H1 (cell line): ENCODE measurements around the gene DYSF. TPM values are rescaled to one million over a fixed set of nuclear protein-coding genes. Genes with fewer than 3 reads are reported as not detected.
A peak's percentile ranks its signal among the peaks of the same experiment; 100 is the strongest.

Experiments
- CTCF ChIA-PET: fragments of 300-600 bp; sonication (Branson Sonifier 250); formaldehyde crosslinking; loops from one replicate; lab custom pipeline; 2021; ENCODE audit not compliant: partially characterized antibody; lab: Charles Lee
- POLR2A ChIA-PET: fragments of 300-600 bp; sonication (Branson Sonifier 250); formaldehyde crosslinking; loops from one replicate; lab custom pipeline; 2021; ENCODE audit warnings: inconsistent platforms; ENCODE audit not compliant: partially characterized antibody; lab: Charles Lee
- DNase-seq, 2 experiments: peaks; one replicate each; pipeline versions ENCODE4 v3.0.0 to v3.0.0-alpha.2; 2010 to 2022; ENCODE audit warnings: low spot score in 2 of 2, low read depth in 1 of 2, mixed read lengths in 1 of 2
- FAIRE-seq: peaks from 2 replicates; lab custom pipeline; 2011; peaks lifted over from hg19 to GRCh38; lab: Jason Lieb, UNC
- H2AFZ ChIP-seq: 2 replicates; pipeline ENCODE4 v1.8.1; 2012; ENCODE audit warnings: low read length, inconsistent platforms
- H2AK5ac ChIP-seq: 2 replicates; pipeline ENCODE4 v1.6.1; 2013; ENCODE audit warnings: low read depth, low read length
- H2BK120ac ChIP-seq: replicated peaks from 2 replicates; pipeline ENCODE3; 2013; ENCODE audit warnings: low read depth, low read length, inconsistent platforms
- H2BK12ac ChIP-seq: 2 replicates; pipeline ENCODE4 v1.6.1; 2013; ENCODE audit warnings: low read depth, low read length
- H2BK15ac ChIP-seq: 2 replicates; pipeline ENCODE4 v1.6.1; 2013; ENCODE audit warnings: low read length
- H2BK20ac ChIP-seq: 2 replicates; pipeline ENCODE4 v1.6.1; 2013; ENCODE audit warnings: low read length
- H2BK5ac ChIP-seq: 2 replicates; pipeline ENCODE4 v1.6.1; 2013; ENCODE audit warnings: low read depth, low read length
- H3K14ac ChIP-seq: 2 replicates; pipeline ENCODE4 v1.6.1; 2013; ENCODE audit warnings: inconsistent platforms; ENCODE audit not compliant: insufficient read length
- H3K18ac ChIP-seq: 2 replicates; pipeline ENCODE4 v1.6.1; 2013; ENCODE audit warnings: low read length; ENCODE audit errors: extremely low read depth
- H3K23ac ChIP-seq: 2 replicates; pipeline ENCODE4 v1.6.1; 2013; ENCODE audit warnings: inconsistent platforms; ENCODE audit not compliant: insufficient read length
- H3K23me2 ChIP-seq: 2 replicates; pipeline ENCODE4 v1.6.1; 2013; ENCODE audit warnings: low read depth, low read length
- H3K27ac ChIP-seq: 2 replicates; pipeline ENCODE4 v1.6.1; 2011; ENCODE audit warnings: low read depth, low read length, inconsistent platforms
- H3K27me3 ChIP-seq, 4 experiments: replicated peaks in 1 of 4; 1 replicate in 1 of 4; 2 replicates in 3 of 4; pipeline versions ENCODE4 v1.6.1 to v1.8.1; 2011 to 2013; ENCODE audit warnings: low read length in 3 of 4, mild to moderate bottlenecking in 3 of 4, inconsistent platforms in 2 of 4, mixed read lengths in 2 of 4, moderate library complexity in 1 of 4; ENCODE audit not compliant: control insufficient read depth in 3 of 4, insufficient read depth in 3 of 4; ENCODE audit errors: extremely low read depth in 1 of 4
- H3K36me3 ChIP-seq, 4 experiments: 2 replicates each; pipeline versions ENCODE4 v1.6.1 to v1.8.1; 2011 to 2013; ENCODE audit warnings: mild to moderate bottlenecking in 4 of 4, low read length in 3 of 4, moderate library complexity in 2 of 4, control low read depth in 1 of 4, inconsistent platforms in 1 of 4; ENCODE audit not compliant: insufficient read depth in 4 of 4, control insufficient read depth in 2 of 4
- H3K4ac ChIP-seq: replicated peaks from 2 replicates; pipeline ENCODE3; 2013; ENCODE audit warnings: low read length, low read depth, mixed read lengths, inconsistent platforms; ENCODE audit not compliant: insufficient read length
- H3K4me1 ChIP-seq, 4 experiments: replicated peaks in 1 of 4; 1 replicate in 1 of 4; 2 replicates in 3 of 4; pipeline versions ENCODE4 v1.6.1 to v1.8.1; 2011 to 2013; ENCODE audit warnings: low read length in 3 of 4, inconsistent platforms in 2 of 4, mixed read lengths in 1 of 4; ENCODE audit not compliant: insufficient read depth in 4 of 4, control insufficient read depth in 3 of 4
- H3K4me2 ChIP-seq, 2 experiments: 2 replicates each; pipeline versions ENCODE4 v1.6.1 to v1.8.1; 2011 to 2013; ENCODE audit warnings: low read depth in 2 of 2, low read length in 2 of 2, control low read depth in 1 of 2, inconsistent platforms in 1 of 2, mild to moderate bottlenecking in 1 of 2; ENCODE audit not compliant: insufficient read depth in 1 of 2
- H3K4me3 ChIP-seq, 4 experiments: fragments of 200-600, 300-600 bp in 1 of 4; sonication (generic), shearing (Covaris generic), sonication (Bioruptor Twin) in 1 of 4; 2 replicates each; pipeline versions ENCODE4 v1.5.1 to v1.8.1; 2011 to 2016; ENCODE audit warnings: low read length in 4 of 4, low read depth in 3 of 4, control low read depth in 2 of 4, inconsistent platforms in 2 of 4, mild to moderate bottlenecking in 2 of 4, mixed read lengths in 1 of 4, moderate library complexity in 1 of 4; ENCODE audit not compliant: insufficient read depth in 2 of 4; ENCODE audit errors: extremely low read depth in 1 of 4
- H3K56ac ChIP-seq: replicated peaks from 2 replicates; pipeline ENCODE3; 2013; ENCODE audit warnings: low read depth, mild to moderate bottlenecking, mixed read lengths, low read length, inconsistent platforms; ENCODE audit not compliant: insufficient read length
- H3K79me1 ChIP-seq: 2 replicates; pipeline ENCODE4 v1.6.1; 2013; ENCODE audit warnings: low read depth, low read length, control low read depth
- H3K79me2 ChIP-seq, 2 experiments: 2 replicates each; pipeline versions ENCODE4 v1.6.1 to v1.8.1; 2012 to 2013; ENCODE audit warnings: low read length in 2 of 2, mild to moderate bottlenecking in 2 of 2, inconsistent platforms in 1 of 2; ENCODE audit not compliant: insufficient read depth in 2 of 2, control insufficient read depth in 1 of 2
- H3K9ac ChIP-seq, 4 experiments: replicated peaks in 1 of 4; 1 replicate in 1 of 4; 2 replicates in 3 of 4; pipeline versions ENCODE4 v1.6.1 to v1.8.1; 2011 to 2013; ENCODE audit warnings: low read depth in 3 of 4, low read length in 3 of 4, control low read depth in 2 of 4, mild to moderate bottlenecking in 2 of 4, moderate library complexity in 2 of 4, inconsistent platforms in 1 of 4; ENCODE audit errors: extremely low read depth in 1 of 4
- H3K9me3 ChIP-seq, 2 experiments: 2 replicates each; pipeline versions ENCODE4 v1.6.1 to v1.8.1; 2012 to 2013; ENCODE audit warnings: mild to moderate bottlenecking in 2 of 2, moderate library complexity in 2 of 2, control low read depth in 1 of 2, inconsistent platforms in 1 of 2, low read depth in 1 of 2, low read length in 1 of 2, mixed read lengths in 1 of 2; ENCODE audit not compliant: insufficient read depth in 2 of 2
- H4K20me1 ChIP-seq, 2 experiments: replicated peaks in 1 of 2; 2 replicates each; pipeline versions ENCODE3 to v1.8.1; 2011 to 2013; ENCODE audit warnings: inconsistent platforms in 2 of 2, low read length in 2 of 2, mild to moderate bottlenecking in 1 of 2; ENCODE audit not compliant: insufficient read depth in 2 of 2, control insufficient read depth in 1 of 2
- H4K5ac ChIP-seq: 2 replicates; pipeline ENCODE4 v1.6.1; 2013; ENCODE audit warnings: low read length, low read depth, mixed read lengths, inconsistent platforms; ENCODE audit not compliant: insufficient read length
- H4K8ac ChIP-seq: 2 replicates; pipeline ENCODE4 v1.8.0; 2013; ENCODE audit warnings: mild to moderate bottlenecking, moderate library complexity, low read length, inconsistent platforms; ENCODE audit not compliant: insufficient read depth; ENCODE audit errors: extremely low read depth
- H4K91ac ChIP-seq: replicated peaks from 2 replicates; pipeline ENCODE3; 2013; ENCODE audit warnings: low read length, mixed read lengths, inconsistent platforms; ENCODE audit not compliant: insufficient read length
- CREB1 ChIP-seq: IDR thresholded peaks from 2 replicates; pipeline ENCODE4 v1.6.1; 2012; ENCODE audit warnings: inconsistent platforms
- KDM1A ChIP-seq: fragments of 200-600, 300-600 bp; sonication (generic); IDR thresholded peaks from 2 replicates; pipeline ENCODE4 v1.7.1; 2016; ENCODE audit warnings: mild to moderate bottlenecking, low read length, borderline replicate concordance
- TCF12 ChIP-seq: IDR thresholded peaks from 2 replicates; pipeline ENCODE4 v1.6.1; 2011; ENCODE audit warnings: low read depth, mild to moderate bottlenecking, low read length
- WGBS, 2 experiments: shearing (Covaris generic) in 1 of 2; methylation state at CpG; one replicate each; pipeline versions ENCODE4 v1.1.6 to v1.1.7; 2013 to 2015; ENCODE audit warnings: low lambda C conversion rate in 2 of 2, mixed read lengths in 2 of 2, inconsistent platforms in 1 of 2, low coverage in 1 of 2, missing lambda C conversion rate in 1 of 2; ENCODE audit not compliant: insufficient replicate concordance in 2 of 2, insufficient coverage in 1 of 2, insufficient read length in 1 of 2; ENCODE audit errors: extremely low coverage in 1 of 2, missing lambda C conversion rate in 1 of 2; 5-methylcytosine and 5-hydroxymethylcytosine counted together
- polyA plus RNA-seq, 7 experiments: library from polyadenylated mRNA; depleted of rRNA in 3 of 7; stranded (reverse) in 5 of 7; unstranded in 2 of 7; fragments of >200 nt in 5 of 7; fragments of 200-250 nt in 2 of 7; gene quantifications; 1 replicate in 5 of 7; 2 replicates in 1 of 7; 4 replicates in 1 of 7; pipeline versions ENCODE4 v1.2.1 to v1.2.3, GENCODE V29; 2011 to 2013; ENCODE audit warnings: missing spikeins in 2 of 7, mixed read lengths in 2 of 7
- total RNA-seq: library from RNA; stranded (reverse); fragmentation: NEBNext Ultra II Directional; extraction: Animal tissue kit (Norgen Biotek cat#: 25700); gene quantifications from 2 replicates; pipeline ENCODE4 v1.2.1, GENCODE V29; 2021

DYSF gene
- total and polyA plus RNA-seq, 2 of the 8 experiments (the other 6 are each of a cell fraction or from before 2014, with no cell fraction given): 5.8 to 7.1 TPM

DNA sequence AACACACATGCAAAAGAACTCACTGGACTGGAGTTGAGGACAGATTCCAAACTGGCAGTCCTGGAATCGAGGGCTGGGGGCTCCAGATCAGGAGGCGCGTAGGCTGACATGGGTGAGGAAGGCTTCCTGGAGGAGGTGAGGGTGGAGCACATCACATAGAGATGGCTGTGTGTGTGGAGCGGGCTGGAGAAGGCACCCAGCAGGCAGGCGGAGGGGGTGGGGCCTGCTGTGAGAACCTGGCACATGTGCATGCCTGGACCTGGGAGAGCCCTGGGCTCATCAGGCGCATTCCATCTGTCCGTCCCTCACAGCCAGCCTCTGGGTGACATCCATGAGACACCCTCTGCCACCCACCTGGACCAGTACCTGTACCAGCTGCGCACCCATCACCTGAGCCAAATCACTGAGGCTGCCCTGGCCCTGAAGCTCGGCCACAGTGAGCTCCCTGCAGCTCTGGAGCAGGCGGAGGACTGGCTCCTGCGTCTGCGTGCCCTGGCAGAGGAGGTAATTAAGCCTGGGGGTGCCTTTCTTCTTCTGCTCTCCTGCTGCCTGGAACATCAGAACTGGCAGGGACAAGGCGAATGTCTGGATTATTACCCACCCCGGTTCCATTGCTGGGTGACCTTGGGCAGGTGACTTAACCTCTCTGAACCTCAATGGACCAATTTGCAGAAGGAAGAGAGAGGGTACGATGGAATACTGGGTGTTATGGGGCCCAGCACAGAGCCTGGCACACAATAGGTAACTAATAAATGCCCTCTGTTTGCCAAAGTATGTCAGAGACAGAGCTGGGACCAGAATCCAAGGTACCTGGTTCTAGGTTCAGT lies 108.3 kb downstream of the DYSF start:
- no peak for FAIRE-seq
- CTCF ChIA-PET: interaction anchor here (0.7 to 22.8 kb wide), 6 partner anchors 10 to 238 kb away, joined by 3 to 386 read pairs (median 4); no protein-coding TSS in a partner anchor

More for the DNA sequence above, 108.3 kb downstream of the DYSF start:
- Histone ChIP-seq H3K4me3 (no peak overlapping the region), H3K27me3 (no peaks in the 10 kb centered on the region), H4K5ac (no peak overlapping the region), H3K9ac (no peak overlapping the region), H3K4me2 (no peak overlapping the region), H4K91ac (no peak overlapping the region), H3K27ac (no peak overlapping the region), H3K23me2 (no peaks in the 10 kb centered on the region), H3K79me2 (no peaks in the 10 kb centered on the region), H2BK12ac (no peak overlapping the region), H4K20me1 (no peaks in the 10 kb centered on the region), H3K36me3 (no peaks in the 10 kb centered on the region), H3K18ac (no peak overlapping the region), H2AFZ (no peak overlapping the region), H3K4me1 (peaks cover 0 to 6% (median 0%) of the 10 kb centered on the region in 4 experiments; a peak in 3 of 7 replicates), H3K14ac (no peak overlapping the region), H2BK120ac (no peak overlapping the region), H2BK5ac (no peak overlapping the region), H4K8ac (no peak overlapping the region), H3K79me1 (no peaks in the 10 kb centered on the region), H3K9me3 (no peaks in the 10 kb centered on the region), H2AK5ac (no peak overlapping the region), H3K4ac (peak overlapping the region; percentile 69), H3K56ac (no peak overlapping the region)
- POLR2A ChIA-PET: no interaction called here
- DNase-seq: no peak
- TF ChIP-seq CREB1 (no peak), KDM1A (peak; percentile 54; the same call in 1 of the 2 replicates), TCF12 (no peak)
- TF ChIP-seq, all 59 proteins: peak for 1
- Histone ChIP-seq H2BK15ac (no peak overlapping the region), H3K23ac (no peak overlapping the region), H2BK20ac (no peak overlapping the region)
- WGBS, 2 experiments: 90% methylated on average over 15 of the region's 15 CpGs; no CpG with 5 or more reads in 1 of the 2 experiments
